ENCODE data around the gene CACNA1C.

Gene CACNA1C

GRCh38 chr12:2224961-2225360 is 172.2 kb downstream of the CACNA1C start:
- no peak for DNase-seq (ENCODE audit: low read depth, low spot score)
- no peak overlapping the region for H3K27ac ChIP-seq

- H3K27ac ChIP-seq: no peak overlapping the region
- DNase-seq (ENCODE audit: low read depth, low spot score): no peak
These were observed 172.9 kb downstream of the CACNA1C start for GRCh38 chr12:2225696-2226095.

- DNase-seq (ENCODE audit: low read depth, low spot score): no peak
- no peak overlapping the region for H3K27ac ChIP-seq
These were observed 173.9 kb downstream of the CACNA1C start for GRCh38 chr12:2226641-2227040.

GRCh38 chr12:2227360-2227759 is 174.6 kb downstream of the CACNA1C start:
- no peak for DNase-seq (ENCODE audit: low read depth, low spot score)
- no peak overlapping the region for H3K27ac ChIP-seq

- no peak for DNase-seq (ENCODE audit: low read depth, low spot score)
- no peak overlapping the region for H3K27ac ChIP-seq
These were observed 175.7 kb downstream of the CACNA1C start for GRCh38 chr12:2228535-2228934.

- no peak for DNase-seq (ENCODE audit: low read depth, low spot score)
- H3K27ac ChIP-seq: no peak overlapping the region
These were observed 177.1 kb downstream of the CACNA1C start for GRCh38 chr12:2229661-2230539.

- no peak overlapping the region for H3K27ac ChIP-seq
- no peak for DNase-seq (ENCODE audit: low read depth, low spot score)
These were observed 178.3 kb downstream of the CACNA1C start for GRCh38 chr12:2231011-2231595.

GRCh38 chr12:2231956-2232355 is 179.2 kb downstream of the CACNA1C start:
- DNase-seq (ENCODE audit: low read depth, low spot score): no peak
- H3K27ac ChIP-seq: no peak overlapping the region

GRCh38 chr12:2233034-2233433 is 180.2 kb downstream of the CACNA1C start:
- peak; percentile 36 for DNase-seq (ENCODE audit: low read depth, low spot score)
- no peak overlapping the region for H3K27ac ChIP-seq

GRCh38 chr12:2234091-2234490 is 181.3 kb downstream of the CACNA1C start:
- no peak for DNase-seq (ENCODE audit: low read depth, low spot score)
- H3K27ac ChIP-seq: no peak overlapping the region

GRCh38 chr12:2234646-2235350 is 182.0 kb downstream of the CACNA1C start:
- no peak for DNase-seq (ENCODE audit: low read depth, low spot score)
- H3K27ac ChIP-seq: no peak overlapping the region

- H3K27ac ChIP-seq: no peak overlapping the region
- no peak for DNase-seq (ENCODE audit: low read depth, low spot score)
These were observed 183.9 kb downstream of the CACNA1C start for GRCh38 chr12:2236506-2237294.

GRCh38 chr12:2238111-2238510 is 185.3 kb downstream of the CACNA1C start:
- no peak for DNase-seq (ENCODE audit: low read depth, low spot score)
- no peak overlapping the region for H3K27ac ChIP-seq

GRCh38 chr12:2239381-2239871 is 186.6 kb downstream of the CACNA1C start:
- DNase-seq (ENCODE audit: low read depth, low spot score): no peak
- no peak overlapping the region for H3K27ac ChIP-seq

GRCh38 chr12:2240390-2240789 is 187.6 kb downstream of the CACNA1C start:
- H3K27ac ChIP-seq: no peak overlapping the region
- no peak for DNase-seq (ENCODE audit: low read depth, low spot score)

- no peak for DNase-seq (ENCODE audit: low read depth, low spot score)
- no peak overlapping the region for H3K27ac ChIP-seq
These were observed 188.2 kb downstream of the CACNA1C start for GRCh38 chr12:2240984-2241383.

GRCh38 chr12:2242216-2242615 is 189.4 kb downstream of the CACNA1C start:
- no peak overlapping the region for H3K27ac ChIP-seq
- no peak for DNase-seq (ENCODE audit: low read depth, low spot score)

- no peak for DNase-seq (ENCODE audit: low read depth, low spot score)
- no peak overlapping the region for H3K27ac ChIP-seq
These were observed 190.0 kb downstream of the CACNA1C start for GRCh38 chr12:2242816-2243215.

- no peak overlapping the region for H3K27ac ChIP-seq
- no peak for DNase-seq (ENCODE audit: low read depth, low spot score)
These were observed 190.5 kb downstream of the CACNA1C start for GRCh38 chr12:2243275-2243674.
